Vagina (tissue), 2 donors: ENCODE measurements around the gene RPS4Y1.

ENCODE experiments used
- POLR2AphosphoS5 ChIP-seq, 2 donors: sonication (generic); formaldehyde crosslinking; IDR thresholded peaks; one replicate each; pipeline ENCODE4 v1.9.0; 2017; ENCODE audit warnings: antibody characterized with exemption in 2 of 2, mild to moderate bottlenecking in 2 of 2, low read depth in 1 of 2; ENCODE audit not compliant: insufficient read depth in 1 of 2
- TF ChIP-seq, protein P1 (sequence below), 3 experiments: fragments of 450-650 bp in 2 of 3; fragments of 200-600 bp in 1 of 3; sonication (generic) in 1 of 3; IDR thresholded peaks; one replicate each; pipeline ENCODE4 v1.5.1; 2017 to 2019; ENCODE audit warnings: antibody characterized with exemption in 3 of 3, mild to moderate bottlenecking in 2 of 3, moderate library complexity in 2 of 3

DNA sequence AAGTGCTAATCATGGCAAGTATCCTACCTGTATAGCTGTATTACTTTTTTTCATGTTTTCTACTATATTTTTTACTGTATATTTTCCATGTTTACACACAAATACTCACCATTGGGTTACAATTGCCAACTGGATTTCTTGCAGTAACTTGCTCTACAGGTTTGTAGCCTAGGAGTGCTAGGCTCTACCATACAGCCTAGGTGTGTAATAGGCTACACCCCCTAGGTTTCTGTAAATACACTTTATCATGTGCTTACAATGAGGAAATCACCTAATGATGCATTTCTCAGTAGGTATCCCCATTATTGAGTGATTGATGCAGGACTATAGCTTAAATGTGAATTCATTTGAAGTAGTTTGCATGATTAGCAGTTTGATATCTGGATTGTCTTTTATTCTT lies 43.4 kb upstream of the RPS4Y1 start:
- TF ChIP-seq, protein P1, sequence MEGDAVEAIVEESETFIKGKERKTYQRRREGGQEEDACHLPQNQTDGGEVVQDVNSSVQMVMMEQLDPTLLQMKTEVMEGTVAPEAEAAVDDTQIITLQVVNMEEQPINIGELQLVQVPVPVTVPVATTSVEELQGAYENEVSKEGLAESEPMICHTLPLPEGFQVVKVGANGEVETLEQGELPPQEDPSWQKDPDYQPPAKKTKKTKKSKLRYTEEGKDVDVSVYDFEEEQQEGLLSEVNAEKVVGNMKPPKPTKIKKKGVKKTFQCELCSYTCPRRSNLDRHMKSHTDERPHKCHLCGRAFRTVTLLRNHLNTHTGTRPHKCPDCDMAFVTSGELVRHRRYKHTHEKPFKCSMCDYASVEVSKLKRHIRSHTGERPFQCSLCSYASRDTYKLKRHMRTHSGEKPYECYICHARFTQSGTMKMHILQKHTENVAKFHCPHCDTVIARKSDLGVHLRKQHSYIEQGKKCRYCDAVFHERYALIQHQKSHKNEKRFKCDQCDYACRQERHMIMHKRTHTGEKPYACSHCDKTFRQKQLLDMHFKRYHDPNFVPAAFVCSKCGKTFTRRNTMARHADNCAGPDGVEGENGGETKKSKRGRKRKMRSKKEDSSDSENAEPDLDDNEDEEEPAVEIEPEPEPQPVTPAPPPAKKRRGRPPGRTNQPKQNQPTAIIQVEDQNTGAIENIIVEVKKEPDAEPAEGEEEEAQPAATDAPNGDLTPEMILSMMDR (IDR thresholded peaks at IDR 0.05): no peak
- no peak for TF ChIP-seq POLR2AphosphoS5 (IDR thresholded peaks at IDR 0.05; ENCODE audit: insufficient read depth in 1 of 2, low read depth in 1 of 2)
